Measurements from ENCODE around the gene HSF2BP.

DNA sequence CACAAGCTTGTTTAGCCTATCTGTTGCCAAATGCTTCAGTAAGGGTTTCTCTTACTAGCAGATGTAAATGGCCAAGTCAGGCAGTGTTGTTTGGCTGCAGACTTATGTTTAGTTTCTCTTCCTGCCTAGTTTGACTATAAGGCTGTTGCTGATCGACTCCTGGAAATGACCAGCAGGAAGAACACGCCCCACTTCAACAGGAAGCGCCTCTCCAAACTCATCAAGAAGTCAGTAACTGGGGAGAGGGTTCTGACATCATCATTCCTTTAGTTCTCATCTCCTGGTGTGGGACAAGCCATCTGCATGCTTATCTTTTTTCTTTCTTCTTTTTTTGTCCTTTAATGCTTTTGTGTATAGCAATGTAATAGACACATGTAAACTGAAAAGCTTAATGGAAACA, 25.1 kb upstream of the HSF2BP start:
- TF ChIP-seq, protein P1, sequence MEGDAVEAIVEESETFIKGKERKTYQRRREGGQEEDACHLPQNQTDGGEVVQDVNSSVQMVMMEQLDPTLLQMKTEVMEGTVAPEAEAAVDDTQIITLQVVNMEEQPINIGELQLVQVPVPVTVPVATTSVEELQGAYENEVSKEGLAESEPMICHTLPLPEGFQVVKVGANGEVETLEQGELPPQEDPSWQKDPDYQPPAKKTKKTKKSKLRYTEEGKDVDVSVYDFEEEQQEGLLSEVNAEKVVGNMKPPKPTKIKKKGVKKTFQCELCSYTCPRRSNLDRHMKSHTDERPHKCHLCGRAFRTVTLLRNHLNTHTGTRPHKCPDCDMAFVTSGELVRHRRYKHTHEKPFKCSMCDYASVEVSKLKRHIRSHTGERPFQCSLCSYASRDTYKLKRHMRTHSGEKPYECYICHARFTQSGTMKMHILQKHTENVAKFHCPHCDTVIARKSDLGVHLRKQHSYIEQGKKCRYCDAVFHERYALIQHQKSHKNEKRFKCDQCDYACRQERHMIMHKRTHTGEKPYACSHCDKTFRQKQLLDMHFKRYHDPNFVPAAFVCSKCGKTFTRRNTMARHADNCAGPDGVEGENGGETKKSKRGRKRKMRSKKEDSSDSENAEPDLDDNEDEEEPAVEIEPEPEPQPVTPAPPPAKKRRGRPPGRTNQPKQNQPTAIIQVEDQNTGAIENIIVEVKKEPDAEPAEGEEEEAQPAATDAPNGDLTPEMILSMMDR (IDR thresholded peaks at IDR 0.05) = no peak
- no peak for TF ChIP-seq POLR2A (IDR thresholded peaks at IDR 0.05)
